Aorta (tissue), 5 donors: ENCODE measurements around the gene TMEM266. TPM values are rescaled to one million over a fixed set of nuclear protein-coding genes. Genes with fewer than 3 reads are reported as not detected.

ENCODE experiments used
- ATAC-seq: fragments of 200-7000 bp; cut with Tn5 transposase; one replicate; pipeline ENCODE4 v1.9.1; 2022; ENCODE audit warnings: moderate library complexity; ENCODE audit not compliant: low FRiP score
- DNase-seq, 2 donors: peaks; one replicate each; pipeline ENCODE4 v3.0.0-alpha.2; 2020
- H3K27ac ChIP-seq, 2 donors: one replicate each; pipeline ENCODE4 v1.5.1; 2013; ENCODE audit warnings: low read length in 2 of 2, mild to moderate bottlenecking in 2 of 2, moderate library complexity in 2 of 2, control low read depth in 1 of 2, inconsistent platforms in 1 of 2, low read depth in 1 of 2
- H3K27me3 ChIP-seq, 2 donors: one replicate each; pipeline ENCODE4 v1.6.1; 2013; ENCODE audit warnings: control low read depth in 1 of 2, low read length in 1 of 2, mild to moderate bottlenecking in 1 of 2, moderate library complexity in 1 of 2; ENCODE audit not compliant: insufficient read depth in 2 of 2, control insufficient read depth in 1 of 2
- H3K36me3 ChIP-seq, 2 donors: one replicate each; pipeline ENCODE4 v1.6.1; 2013; ENCODE audit warnings: control low read depth in 1 of 2, low read length in 1 of 2, mild to moderate bottlenecking in 1 of 2; ENCODE audit not compliant: insufficient read depth in 2 of 2, control insufficient read depth in 1 of 2
- H3K4me1 ChIP-seq, 2 donors: one replicate each; pipeline ENCODE4 v1.6.1; 2013; ENCODE audit warnings: low read length in 2 of 2, control low read depth in 1 of 2, mild to moderate bottlenecking in 1 of 2, moderate library complexity in 1 of 2; ENCODE audit not compliant: insufficient read depth in 2 of 2, control insufficient read depth in 1 of 2
- H3K4me3 ChIP-seq, 2 donors: one replicate each; pipeline ENCODE4 v1.5.1; 2013; ENCODE audit warnings: low read length in 2 of 2, control low read depth in 1 of 2, mild to moderate bottlenecking in 1 of 2
- H3K9me3 ChIP-seq: one replicate; pipeline ENCODE4 v1.6.1; 2013; ENCODE audit warnings: mild to moderate bottlenecking, low read length; ENCODE audit not compliant: control insufficient read depth
- WGBS, 2 donors: extraction: QIAGEN DNeasy Blood & Tissue Kit; methylation state at CpG; one replicate each; pipeline ENCODE4 v1.1.7; 2013; 5-methylcytosine and 5-hydroxymethylcytosine counted together
- intact Hi-C, 2 donors: fragments of 100-400 bp; cut with DNase I; formaldehyde crosslinking; loops; one replicate each; pipeline versions ENCODE4 v1.14.2 to v1.15.0; 2022
- polyA plus RNA-seq, 2 donors: library from polyadenylated mRNA; stranded (reverse); fragments of 200-250 nt; gene quantifications; one replicate each; pipeline ENCODE4 v1.2.3, GENCODE V29; 2013
- total RNA-seq, 2 donors: library from RNA; stranded (reverse); fragmentation: NEBNext Ultra II Directional; extraction: Animal tissue kit (Norgen Biotek cat#: 25700); gene quantifications; one replicate each; pipeline ENCODE4 v1.2.1, GENCODE V29; 2021
- donor health status: healthy with polysubstance abuse.
- donor health status: Bipolar disorder and iron deficiency.
- donor health status: DM: no; HTN: no; CAD: no.
- donor health status: DM: no; HTN: no; CAD: no.
- donor health status: DM: yes; HTN: yes; CAD: no.

TMEM266 gene
- total and polyA plus RNA-seq, 4 donors, result 0.26 TPM; not detected in 3

DNA sequence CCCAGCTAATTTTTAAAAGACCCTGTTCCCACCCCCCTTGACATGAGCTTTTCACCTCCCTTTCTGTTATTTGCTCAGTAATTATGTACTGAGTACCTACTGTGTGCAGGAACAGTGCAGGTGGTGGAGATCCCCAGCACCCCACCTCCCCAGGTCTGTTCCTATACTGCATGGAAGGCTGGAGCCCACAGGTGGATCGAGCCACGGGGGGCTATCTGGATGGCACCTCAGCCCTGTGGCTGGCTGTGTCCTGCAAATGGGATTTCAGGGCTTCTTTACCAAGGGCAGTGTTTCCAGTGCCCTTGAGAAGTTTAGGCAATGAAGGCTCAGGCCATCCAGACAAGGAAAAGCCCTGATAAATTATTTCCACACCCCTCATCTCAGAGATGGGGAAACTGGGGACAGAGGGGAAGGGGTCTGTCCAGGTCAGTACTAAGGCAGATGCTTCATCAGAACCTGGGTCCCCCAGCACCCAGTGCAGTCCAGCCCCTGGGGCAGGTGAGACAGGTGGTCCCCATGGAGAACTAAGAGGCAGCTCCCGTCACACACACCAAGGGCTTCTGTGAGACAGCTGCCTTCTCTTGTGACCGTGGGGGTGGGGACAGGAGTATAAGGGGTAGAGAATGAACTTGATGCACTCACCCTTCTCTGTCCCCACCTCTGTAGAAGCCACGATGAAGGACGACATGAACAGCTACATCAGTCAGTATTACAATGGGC is 141.9 kb downstream of the TMEM266 start:
- no peaks in the 10 kb centered on the region for H3K27me3 ChIP-seq
- no peak overlapping the region for H3K27ac ChIP-seq
- intact Hi-C loops, result no loop called here
- 86 to 90% methylated on average over 6 of the region's 6 CpGs for WGBS, 2 donors
- H3K9me3 ChIP-seq, result no peaks in the 10 kb centered on the region
- H3K36me3 ChIP-seq, result no peaks in the 10 kb centered on the region
- DNase-seq (peak in 1 of 2 donors; percentile 57), ATAC-seq (no peak)
- no peak overlapping the region for H3K4me3 ChIP-seq
- H3K4me1 ChIP-seq, result no peaks in the 10 kb centered on the region

DNA sequence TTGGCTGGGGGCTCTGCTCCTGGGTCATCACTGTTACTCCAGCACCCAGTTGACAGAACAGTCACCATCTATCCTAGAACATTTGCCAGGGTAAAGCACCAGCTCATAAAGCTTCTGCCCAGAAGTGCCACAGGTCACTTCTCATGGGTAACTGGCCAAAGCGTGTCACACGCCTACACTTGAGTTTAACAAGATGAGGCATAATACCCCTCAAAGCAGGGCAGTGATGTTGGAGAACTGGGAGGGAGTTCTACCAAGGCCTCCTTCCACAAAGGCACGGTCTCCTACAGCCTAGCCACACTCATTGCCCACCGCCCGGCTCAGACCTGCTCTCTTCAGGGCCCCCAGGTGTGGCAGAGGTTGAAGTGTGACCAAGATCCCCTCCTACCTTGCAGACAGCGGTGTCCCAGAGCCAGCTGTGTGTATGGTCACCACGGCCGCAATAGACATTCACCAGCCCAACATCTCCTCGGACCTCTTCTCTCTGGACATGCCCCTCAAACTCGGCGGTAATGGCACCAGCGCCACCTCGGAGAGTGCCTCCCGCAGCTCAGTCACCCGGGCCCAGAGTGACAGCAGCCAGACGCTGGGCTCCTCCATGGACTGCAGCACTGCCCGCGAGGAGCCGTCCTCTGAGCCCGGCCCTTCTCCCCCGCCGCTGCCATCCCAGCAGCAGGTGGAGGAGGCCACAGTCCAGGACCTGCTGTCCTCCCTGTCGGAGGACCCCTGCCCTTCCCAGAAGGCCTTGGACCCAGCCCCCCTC is 143.7 kb downstream of the TMEM266 start:
- Histone ChIP-seq H3K27ac (no peak overlapping the region), H3K4me3 (no peak overlapping the region), H3K4me1 (no peaks in the 10 kb centered on the region), H3K36me3 (no peaks in the 10 kb centered on the region), H3K27me3 (no peaks in the 10 kb centered on the region), H3K9me3 (no peaks in the 10 kb centered on the region)
- ATAC-seq (no peak), DNase-seq (peak in 1 of 2 donors; percentile 62)
- intact Hi-C loops, result no loop called here
- 95 to 96% methylated on average over 23 of the region's 23 CpGs for WGBS, 2 donors

DNA sequence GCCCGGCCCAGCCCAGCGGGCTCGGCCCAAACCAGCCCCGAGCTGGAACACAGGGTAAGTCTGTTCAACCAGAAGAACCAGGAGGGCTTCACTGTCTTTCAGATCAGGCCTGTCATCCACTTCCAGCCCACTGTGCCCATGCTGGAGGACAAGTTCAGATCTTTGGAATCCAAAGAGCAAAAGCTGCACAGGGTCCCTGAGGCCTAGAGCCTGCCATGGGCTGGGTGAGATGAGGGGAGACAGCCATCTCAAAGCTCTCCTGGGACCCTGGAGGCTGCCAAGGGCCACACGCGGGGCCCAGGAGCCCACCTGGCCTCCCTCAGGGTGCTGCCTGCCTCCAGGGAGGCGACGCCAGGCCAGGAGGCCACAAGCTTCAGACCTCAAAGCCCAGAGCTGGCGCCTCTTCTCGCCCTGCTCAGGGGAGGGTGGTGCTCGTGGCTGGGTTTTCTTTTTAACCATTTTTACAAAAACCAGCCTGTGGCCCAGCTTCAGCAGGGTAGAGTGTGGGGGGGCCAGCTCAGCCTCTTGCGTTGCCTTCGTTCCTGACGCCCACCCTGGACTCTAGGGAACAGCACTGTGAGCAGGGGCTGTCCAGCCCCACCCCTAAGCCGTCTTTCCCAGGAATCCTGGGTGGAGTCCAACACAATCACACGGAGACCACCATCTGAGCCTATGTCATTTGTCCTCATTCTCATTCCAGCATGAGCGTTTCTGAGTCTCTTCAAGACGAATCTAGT is 144.5 kb downstream of the TMEM266 start:
- whole genome bisulfite sequencing, 2 donors, result 80 to 87% methylated on average over 18 of the region's 18 CpGs
- Histone ChIP-seq H3K27ac (no peak overlapping the region), H3K4me1 (no peaks in the 10 kb centered on the region), H3K4me3 (no peak overlapping the region), H3K27me3 (no peaks in the 10 kb centered on the region), H3K9me3 (no peaks in the 10 kb centered on the region), H3K36me3 (no peaks in the 10 kb centered on the region)
- peak in 1 of 2 donors; percentile 40 for DNase-seq
- no peak for ATAC-seq
- intact Hi-C loops, result no loop called here

DNA sequence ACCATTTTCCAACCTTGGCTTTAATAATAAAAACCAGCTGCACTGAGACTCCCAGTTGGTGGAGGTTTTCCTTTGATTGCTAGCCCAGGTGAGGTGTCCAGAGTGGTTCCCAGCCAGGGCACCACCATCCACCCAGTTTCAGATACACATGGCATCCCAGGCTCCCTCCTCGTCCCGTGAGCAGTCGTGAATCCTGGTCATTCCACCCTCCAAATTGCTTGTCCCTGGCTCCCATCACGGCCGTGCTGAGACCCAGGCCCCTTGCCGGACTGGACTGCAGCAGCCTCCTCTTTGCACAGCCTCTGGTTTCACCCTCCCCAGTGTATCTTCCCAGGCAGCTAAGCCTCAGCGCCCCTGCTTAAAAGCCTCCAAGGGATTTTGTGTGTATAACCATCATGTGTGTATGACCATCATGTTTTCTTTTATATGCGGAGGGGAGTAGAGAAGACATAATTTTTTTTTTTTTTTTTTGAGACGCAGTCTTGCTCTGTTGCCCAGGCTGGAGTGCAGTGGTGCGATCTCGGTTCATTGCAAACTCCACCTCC is 145.2 kb downstream of the TMEM266 start:
- peak in 1 of 2 donors; percentile 24 for DNase-seq

DNA sequence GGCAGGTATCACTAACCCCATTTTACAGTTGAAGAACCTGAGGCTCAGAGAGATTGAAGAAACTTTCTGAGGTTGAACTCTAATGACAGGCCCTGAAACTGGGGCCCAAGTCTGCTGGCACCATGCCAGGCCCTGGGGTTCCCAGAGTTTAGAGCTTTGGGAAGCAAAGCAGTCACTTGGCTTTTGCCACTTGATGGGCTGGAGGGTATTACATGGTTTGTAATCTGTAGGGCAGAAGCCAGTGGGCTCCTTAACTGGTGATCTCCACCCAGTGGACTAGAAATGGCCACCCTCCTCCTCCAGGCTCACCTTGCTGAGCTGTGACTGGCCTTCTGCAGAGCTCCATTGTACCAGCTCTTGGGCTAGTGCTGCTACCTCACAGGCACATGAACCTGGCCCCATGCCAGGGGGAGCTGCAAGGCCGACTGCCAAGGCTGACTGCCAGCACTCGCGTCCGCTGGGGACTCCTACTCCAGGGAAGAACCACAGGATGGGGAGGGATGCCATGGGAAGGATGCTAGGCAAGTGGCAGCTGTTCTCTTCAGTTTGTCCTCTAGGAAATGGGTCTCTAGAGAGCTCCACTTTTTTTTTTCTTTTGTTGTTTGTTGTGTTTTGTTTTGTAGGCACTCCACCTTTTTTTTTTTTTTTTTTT is 146.7 kb downstream of the TMEM266 start:
- peak; percentile 87 to 91 for DNase-seq
- no peaks in the 10 kb centered on the region for H3K9me3 ChIP-seq
- no peaks in the 10 kb centered on the region for H3K4me1 ChIP-seq
- ATAC-seq, result peak; percentile 42
- H3K4me3 ChIP-seq, result no peak overlapping the region
- no peak overlapping the region for H3K27ac ChIP-seq
- 4 to 10% methylated on average over 4 of the region's 4 CpGs for WGBS, 2 donors
- H3K36me3 ChIP-seq, result no peaks in the 10 kb centered on the region
- H3K27me3 ChIP-seq, result no peaks in the 10 kb centered on the region
- intact Hi-C loops, result no loop called here

More for the DNA sequence above, 145.2 kb downstream of the TMEM266 start:
- H3K27ac ChIP-seq, result no peak overlapping the region
- H3K4me3 ChIP-seq, result no peak overlapping the region
- WGBS, 2 donors, result 93 to 95% methylated on average over 11 of the region's 11 CpGs
- no peaks in the 10 kb centered on the region for H3K27me3 ChIP-seq
- H3K36me3 ChIP-seq, result no peaks in the 10 kb centered on the region
- H3K9me3 ChIP-seq, result no peaks in the 10 kb centered on the region
- intact Hi-C loops, result no loop called here
- no peak for ATAC-seq
- H3K4me1 ChIP-seq, result no peaks in the 10 kb centered on the region

DNA sequence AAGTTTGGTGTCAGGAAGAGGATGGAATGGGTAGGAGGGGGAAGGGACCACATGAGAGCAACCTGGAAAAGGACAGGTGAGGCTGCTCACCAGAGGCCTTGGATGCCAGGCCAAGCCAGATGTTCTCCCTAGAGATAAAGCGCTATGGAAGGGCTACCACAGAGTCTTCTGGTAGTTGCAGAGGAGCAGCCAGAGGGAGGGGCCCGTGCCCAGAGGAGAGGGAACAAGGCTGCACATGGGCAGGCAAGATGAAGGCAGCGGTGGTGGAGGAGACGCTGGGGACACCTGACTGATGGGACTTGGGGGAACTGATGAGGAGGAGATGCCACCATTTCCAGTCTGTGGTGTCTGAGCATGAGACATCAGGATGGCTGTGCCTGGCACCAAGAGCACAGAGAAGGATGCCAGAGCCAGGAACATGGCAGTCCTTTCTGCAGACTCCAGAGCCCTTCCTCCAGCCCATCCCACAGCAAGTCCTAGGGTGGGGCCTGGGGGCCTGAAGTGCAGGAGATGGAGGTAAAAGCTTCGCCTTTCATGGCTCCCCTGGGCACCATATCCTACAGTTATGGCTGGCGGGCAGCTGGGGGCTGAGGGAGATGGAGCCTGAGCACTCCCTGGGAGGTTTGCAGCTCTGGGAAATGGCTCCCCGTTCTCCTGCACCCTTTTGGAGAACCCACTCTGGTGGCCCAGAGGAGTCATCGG is 148.4 kb downstream of the TMEM266 start:
- Histone ChIP-seq H3K9me3 (no peaks in the 10 kb centered on the region), H3K27ac (no peak overlapping the region), H3K4me3 (no peak overlapping the region), H3K36me3 (peaks cover 0 to 2% of the 10 kb centered on the region in 2 donors), H3K27me3 (no peaks in the 10 kb centered on the region), H3K4me1 (no peaks in the 10 kb centered on the region)
- DNase-seq (peak in 1 of 2 donors; percentile 43), ATAC-seq (no peak)
- intact Hi-C loops, result no loop called here
- 94 to 96% methylated on average over 8 of the region's 8 CpGs for WGBS, 2 donors

DNA sequence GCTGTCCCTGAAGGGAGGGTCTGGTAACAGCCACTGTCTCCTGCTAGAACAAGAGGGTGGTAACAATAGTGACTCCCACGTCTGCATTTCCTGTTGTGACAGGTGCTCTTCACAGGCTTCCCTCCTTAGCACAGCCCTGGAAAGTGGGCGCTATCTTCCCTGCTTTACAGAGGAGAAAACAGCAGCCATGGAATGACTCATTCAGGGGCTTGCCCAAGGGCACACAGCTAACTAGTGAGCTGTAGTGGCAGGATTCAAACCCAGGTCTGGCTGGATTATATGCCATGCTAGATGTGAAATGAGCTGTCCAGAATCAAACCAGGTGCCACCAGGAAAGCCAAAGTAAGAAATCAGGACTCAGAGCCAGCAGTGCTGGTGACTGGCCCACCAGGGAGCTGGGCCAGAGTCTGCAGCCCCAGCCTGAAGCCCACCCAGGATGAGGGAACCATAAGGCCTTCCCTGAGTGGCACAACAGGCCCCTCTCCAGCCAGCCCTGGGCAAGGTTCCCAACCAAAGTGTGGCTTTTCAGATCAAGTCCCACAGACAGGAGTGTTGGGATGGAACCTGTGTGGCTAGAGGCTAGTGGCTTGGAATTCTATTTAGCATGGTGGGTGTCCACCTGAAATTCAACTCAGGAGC is 149.1 kb downstream of the TMEM266 start:
- Histone ChIP-seq H3K27me3 (no peaks in the 10 kb centered on the region), H3K4me1 (no peaks in the 10 kb centered on the region), H3K9me3 (no peaks in the 10 kb centered on the region), H3K27ac (no peak overlapping the region), H3K36me3 (peaks cover 0 to 4% of the 10 kb centered on the region in 2 donors), H3K4me3 (no peak overlapping the region)
- intact Hi-C loops, result no loop called here
- ATAC-seq, result no peak
- peak in 1 of 2 donors; percentile 26 for DNase-seq
- WGBS, 2 donors, result 85 to 93% methylated on average over 2 of the region's 2 CpGs
